ENCODE measurements around the gene HSPA1A.

The HSPA1A gene

DNA sequence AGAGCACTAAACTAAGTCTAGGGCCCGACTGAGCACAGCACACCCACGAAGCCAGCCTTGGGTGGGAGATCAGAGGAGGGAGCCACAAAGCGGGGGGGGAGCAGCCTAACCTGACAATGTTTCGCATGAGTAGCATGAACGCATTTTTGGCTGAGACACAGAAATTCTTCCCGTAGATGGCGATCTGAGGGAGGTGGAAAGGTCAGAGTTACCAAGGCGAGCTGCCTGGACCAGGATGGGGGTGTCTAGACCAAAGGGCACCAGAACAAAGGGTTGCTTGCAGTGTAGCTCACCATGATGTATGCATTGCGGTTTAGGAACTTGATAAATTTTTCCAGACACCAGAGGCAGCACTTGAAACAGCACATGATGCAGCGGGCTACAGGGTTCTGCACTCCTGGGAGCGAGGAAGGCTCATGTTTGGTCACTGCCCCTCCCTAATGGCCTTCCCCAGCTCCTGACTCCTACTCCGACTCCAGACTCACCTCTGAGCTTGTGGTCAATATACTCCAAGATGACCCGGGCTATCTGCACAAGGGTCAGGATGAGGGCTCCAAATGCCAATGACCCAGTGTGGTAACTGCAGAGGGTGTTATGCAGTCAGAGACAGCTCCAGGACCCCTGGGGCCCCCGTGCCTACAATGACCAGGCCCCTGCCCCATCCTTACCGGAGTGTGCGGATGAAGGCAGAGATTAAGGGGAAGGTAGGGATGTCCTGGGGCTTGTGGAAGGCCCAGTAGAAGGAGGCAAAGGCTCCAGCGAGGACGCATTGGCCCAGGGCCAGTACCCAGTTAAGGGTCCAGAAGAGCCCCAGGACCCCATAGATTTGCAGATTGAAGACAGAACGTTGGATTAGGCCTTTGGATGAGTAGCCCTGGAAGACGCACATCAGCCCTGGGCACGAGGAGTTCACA lies 50.1 kb downstream of the HSPA1A start:
- ATAC-seq, result no peak
